HG03439 (cell line): Measurements from ENCODE around the gene FAM20C.
"Not testable (repeated sequence)": the region's sequence is repeated elsewhere in the genome, so short reads cannot be mapped to it uniquely, and the experiment has no call there.

Experiments used
- ATAC-seq: cut with Tn5 transposase; IDR thresholded peaks from one replicate; pipeline ENCODE4 v1.9.1; 2021; ENCODE audit warnings: mild to moderate bottlenecking, moderate library complexity; ENCODE audit not compliant: unreplicated experiment

Gene FAM20C

GRCh38 chr7:190196-190595 lies 2.2 kb upstream of the FAM20C start:
- ATAC-seq, result no peak

- ATAC-seq, result no peak
These were observed 1.0 kb upstream of the FAM20C start for GRCh38 chr7:191105-191980.

DNA sequence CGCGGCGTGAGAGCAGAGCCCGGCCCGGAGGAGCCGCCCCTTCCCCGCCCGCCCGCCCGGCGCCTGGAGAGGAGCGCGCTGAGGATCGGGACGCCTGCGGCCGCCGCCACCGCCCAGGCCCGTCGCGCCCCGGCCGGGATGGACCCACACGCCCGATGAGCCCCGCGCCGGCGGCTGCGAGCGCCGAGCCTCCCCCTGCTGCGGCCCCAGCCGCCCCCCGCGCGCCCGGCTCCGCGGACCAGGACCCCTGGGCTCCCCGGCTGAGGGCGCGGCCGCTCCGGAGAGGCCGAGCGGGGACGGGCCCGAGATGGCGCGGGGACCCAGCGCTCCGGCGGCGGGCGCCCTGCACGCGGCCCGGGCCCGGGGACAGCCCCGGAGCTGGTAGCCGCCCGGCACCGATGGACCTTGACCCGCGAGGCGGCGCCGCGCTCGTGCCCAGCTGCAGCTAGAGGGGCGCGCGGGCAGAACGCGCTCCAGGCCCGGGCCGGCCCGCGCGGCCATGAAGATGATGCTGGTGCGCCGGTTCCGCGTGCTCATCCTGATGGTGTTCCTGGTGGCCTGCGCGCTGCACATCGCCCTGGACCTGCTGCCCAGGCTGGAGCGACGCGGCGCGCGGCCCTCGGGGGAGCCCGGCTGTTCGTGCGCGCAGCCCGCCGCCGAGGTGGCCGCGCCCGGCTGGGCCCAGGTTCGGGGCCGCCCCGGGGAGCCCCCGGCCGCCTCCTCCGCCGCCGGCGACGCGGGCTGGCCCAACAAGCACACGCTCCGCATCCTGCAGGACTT lies 520 bp downstream of the FAM20C start:
- no peak for ATAC-seq

- no peak for ATAC-seq
These were observed 1.3 kb downstream of the FAM20C start for GRCh38 chr7:193481-194251.

- ATAC-seq, result no peak
These were observed 2.1 kb downstream of the FAM20C start for GRCh38 chr7:194252-195009.

GRCh38 chr7:195010-195829 lies 2.8 kb downstream of the FAM20C start:
- ATAC-seq, result no peak

DNA sequence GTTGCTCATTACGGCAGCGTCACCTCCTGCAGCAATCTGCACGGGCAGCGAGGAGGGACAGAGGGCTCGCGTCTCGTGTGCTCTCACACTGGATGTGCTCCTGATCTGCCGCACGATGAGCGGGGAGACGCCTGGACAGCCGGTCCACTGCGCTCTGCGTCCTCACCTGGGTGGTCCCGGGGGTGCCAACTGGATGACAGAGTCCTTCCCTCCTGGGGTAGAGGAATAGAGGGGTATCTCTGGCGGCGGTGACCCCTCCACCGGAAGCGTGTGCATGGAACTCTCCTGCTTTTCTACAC lies 3.4 kb downstream of the FAM20C start:
- no peak for ATAC-seq

DNA sequence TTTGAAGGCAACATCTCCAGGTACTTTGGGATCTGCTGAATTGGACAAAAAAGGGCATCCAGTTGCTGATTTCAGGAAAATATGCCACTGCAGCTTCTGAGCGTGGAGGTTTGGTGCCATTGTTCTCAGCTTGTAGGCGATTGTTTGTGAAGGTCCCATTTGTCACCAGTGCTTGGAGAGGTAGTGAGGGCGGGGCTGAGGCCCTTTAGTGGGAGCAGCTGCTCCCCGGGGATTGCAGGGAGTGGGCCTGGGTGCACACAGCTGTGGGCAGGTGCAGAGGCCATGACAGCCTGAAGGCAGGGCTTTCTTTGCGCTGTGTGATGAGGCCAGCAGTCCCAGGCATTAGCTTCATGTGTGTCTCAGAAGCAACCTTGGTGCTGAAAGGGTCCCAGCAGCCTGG lies 3.9 kb downstream of the FAM20C start:
- no peak for ATAC-seq

DNA sequence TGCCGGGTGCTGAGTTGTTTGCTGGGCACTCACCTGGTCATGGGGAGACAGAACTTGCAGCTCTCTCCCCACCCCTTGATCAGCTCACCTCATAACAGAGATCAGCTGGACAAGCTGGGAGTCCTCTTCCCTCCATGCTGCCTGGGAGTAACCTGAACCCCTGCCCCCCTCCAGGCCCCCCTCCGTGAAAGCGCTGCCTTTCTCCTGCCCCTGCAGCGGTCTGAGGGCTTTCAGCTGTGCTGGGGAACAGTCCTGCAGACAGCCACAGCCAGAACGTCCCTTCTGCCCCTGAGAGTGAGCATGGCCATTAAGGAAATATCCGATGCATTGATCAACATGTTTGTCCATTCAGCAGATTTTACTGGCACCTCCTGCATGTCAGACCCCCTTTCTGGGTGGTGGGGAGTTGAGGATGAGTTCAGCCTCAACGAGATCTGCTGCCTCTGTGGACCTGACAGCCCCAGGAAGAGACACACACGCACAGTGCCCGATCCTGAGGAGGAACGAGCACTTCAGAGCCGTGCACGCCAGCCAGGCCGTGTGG lies 4.5 kb downstream of the FAM20C start:
- no peak for ATAC-seq

GRCh38 chr7:197413-198335 lies 5.3 kb downstream of the FAM20C start:
- ATAC-seq, result no peak

DNA sequence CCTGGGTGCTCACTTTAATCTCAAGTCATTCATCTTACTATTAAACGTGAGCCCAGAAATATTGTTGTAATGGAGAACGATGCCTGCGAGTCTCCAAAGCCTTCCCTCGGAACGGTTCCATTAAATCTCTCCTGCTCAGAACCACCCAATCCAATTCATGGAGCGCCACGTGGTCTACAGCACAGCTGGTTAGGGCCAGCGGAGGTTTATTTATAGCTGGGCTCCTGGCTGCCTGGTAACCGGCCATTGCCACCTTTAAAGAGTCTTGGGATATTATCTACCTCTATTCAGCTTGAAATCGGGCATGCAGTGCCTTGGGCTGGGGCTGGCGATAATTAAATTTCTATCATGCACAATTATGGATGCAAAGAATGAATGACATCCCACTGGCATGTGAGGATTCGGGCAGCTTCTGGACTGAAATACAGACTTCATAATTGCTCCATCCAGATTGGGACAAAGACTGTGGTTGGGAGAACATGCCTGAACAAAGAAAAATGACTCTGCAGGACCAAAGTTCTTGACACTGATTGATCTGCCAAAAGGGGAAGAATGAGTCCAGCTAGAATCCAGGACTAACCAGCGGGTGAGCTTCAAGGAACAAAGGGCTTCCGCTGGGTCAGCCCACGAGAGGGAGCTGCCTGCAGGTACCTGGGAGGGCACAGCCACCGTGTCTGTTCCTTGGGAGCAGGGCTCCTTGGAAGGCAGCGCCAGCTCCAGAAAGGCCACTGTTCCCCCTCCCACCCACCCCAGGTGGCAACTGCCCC lies 7.3 kb downstream of the FAM20C start:
- ATAC-seq, result no peak

DNA sequence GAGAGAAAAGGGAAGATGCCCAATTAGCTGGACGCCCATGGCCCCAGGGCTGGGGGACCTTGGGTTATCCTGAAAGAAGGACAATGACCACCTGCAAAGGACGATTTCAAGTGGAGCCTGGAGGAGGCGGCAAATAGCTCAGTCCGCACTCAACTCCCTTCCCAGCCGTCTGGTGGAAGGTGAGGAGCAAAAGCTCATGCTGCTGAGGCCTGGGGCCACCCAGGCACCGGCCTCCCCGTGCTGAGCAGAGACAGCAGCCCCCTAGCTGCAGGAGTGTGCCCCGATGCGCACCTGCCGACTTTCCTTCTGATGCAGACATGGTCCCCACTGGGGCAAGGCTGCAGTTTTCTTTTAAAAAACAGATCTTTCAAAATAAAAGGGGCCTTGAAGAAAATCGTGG lies 7.9 kb downstream of the FAM20C start:
- ATAC-seq, result no peak

- no peak for ATAC-seq
These were observed 8.3 kb downstream of the FAM20C start for GRCh38 chr7:200704-201103.

DNA sequence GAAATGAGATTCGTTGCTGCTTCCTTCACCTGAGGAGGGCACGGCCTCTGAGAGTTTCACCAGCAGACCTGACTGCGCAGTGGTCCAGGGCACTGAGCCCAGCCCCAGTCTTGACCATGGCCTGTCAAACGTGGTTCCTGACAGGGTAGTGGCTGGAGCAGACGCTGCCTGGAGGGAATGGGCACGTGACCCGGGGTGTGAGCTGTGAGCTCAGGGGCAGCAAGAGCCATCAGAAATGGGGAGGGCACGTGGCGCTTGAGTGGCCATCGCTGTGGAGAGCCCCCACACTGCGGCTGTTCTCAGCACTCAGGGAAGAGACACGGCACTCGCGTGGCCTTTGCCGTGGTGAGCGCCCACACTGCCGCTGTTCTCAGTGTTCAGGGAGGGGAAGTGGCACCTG lies 12.0 kb downstream of the FAM20C start:
- ATAC-seq, result no peak

DNA sequence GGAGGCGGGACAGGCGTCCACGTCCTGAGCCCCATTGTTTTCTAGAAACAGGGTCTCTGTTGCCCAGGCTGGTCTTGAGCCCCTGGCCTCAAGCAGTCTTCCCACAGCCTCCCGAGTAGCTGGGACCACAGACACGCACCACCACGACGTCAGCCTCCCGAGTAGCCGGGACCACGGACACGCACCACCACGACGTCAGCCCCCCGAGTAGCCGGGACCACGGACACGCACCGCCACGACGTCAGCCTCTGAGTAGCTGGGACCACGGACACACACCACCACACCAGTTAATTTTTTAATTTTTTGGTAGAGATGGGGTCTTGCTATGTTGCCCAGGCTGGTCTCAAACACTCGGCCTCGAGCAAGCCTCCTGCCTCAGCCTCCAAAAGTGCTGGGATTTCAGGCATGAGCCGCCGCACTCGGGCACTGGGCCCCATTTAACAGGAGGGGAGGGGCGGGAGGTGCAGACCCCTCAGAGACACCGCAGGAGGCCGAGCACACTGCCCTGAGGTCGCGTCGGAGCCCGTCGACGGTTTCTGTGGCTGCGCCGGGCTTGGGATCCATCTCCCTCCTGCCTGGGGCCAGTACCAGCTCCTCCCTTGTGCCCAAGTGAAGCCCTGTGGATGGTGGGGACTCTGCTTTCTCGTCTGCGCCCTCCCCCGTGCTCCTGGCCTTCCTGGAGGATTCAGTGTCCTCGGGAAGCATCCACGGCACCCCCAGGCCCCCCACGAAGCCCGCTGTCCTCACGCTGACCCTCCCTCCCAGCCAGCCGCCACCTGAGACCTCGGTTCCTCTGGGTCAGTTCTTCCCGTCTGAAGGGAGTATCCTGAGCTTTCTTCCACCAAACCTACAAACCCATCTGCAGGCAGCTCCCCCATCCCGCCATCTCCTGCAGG lies 13.0 kb downstream of the FAM20C start:
- no peak for ATAC-seq

GRCh38 chr7:206351-206750 lies 14.0 kb downstream of the FAM20C start:
- ATAC-seq, result not testable (repeated sequence)
